ENCODE data around the gene RPL7A.
A peak's percentile ranks its signal among the peaks of the same experiment; 100 is the strongest.
"Not testable (repeated sequence)": the region's sequence is repeated elsewhere in the genome, so short reads cannot be mapped to it uniquely, and the experiment has no call there.

Gene RPL7A

DNA sequence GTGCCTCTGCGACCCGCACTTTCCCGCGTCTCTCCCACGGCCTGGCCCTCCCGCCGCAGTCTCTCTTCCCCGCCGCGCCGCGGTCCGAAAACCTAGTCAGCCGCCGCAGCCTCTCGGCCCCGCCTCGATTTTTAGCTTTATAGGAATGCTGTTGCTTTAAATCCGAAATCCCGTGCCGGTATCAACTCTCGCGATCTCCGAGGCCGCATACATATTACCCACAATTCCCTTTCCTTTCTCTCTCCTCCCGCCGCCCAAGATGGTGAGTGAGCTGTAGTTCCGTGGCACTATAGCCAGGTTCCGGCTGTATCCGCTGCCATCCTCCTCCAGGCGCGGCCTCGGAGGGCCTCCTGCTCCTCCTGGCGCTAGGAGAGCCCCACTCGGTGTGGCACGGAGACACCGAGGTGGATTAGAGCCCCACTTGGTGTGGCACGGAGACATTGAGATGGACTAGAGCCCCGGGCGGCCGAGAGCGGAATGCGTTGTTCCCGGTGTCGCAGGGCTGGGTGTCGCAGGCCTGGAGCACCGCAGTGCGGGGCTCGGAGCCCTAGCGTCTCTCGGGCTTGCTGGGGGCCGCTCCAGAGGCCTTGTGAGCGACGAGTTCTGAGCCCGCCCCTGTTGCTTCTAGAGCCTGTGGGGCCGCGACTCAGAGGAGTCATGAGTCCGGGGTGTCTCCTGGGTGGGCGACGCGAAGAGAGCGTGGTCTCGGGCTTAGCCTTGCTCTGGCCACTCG is at the start of gene RPL7A, which contains the start of gene MED22:
Gene RPL7A (plus strand): TSS at position 234 of the 733 bp plus-strand sequence. CDS start 26 bp downstream, at position 260.
Gene MED22 (minus strand): TSS at position 147 of the 733 bp plus-strand sequence. CDS start 1,469 bp downstream, outside the sequence.
- DNase-seq: peak; percentile 89

DNA sequence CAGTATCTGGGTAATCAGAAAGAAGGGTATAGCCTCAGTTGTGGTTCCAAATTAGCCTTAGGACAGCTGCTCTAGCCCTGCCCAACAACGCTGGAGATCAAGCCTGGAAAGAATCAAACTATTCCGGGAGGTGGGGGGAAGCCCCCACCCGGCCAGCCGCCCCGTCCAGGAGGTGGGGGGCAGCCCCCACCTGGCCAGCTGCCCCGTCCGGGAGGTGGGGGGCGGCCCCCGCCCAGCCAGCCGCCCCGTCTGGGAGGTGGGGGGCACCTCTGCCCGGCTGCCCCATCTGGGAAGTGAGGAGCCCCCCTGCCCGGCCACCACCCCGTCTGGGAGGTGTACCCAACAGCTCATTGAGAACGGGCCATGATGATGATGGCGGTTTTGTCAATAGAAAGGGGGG is 48.0 kb upstream of the RPL7A start:
- DNase-seq: not testable (repeated sequence)

DNA sequence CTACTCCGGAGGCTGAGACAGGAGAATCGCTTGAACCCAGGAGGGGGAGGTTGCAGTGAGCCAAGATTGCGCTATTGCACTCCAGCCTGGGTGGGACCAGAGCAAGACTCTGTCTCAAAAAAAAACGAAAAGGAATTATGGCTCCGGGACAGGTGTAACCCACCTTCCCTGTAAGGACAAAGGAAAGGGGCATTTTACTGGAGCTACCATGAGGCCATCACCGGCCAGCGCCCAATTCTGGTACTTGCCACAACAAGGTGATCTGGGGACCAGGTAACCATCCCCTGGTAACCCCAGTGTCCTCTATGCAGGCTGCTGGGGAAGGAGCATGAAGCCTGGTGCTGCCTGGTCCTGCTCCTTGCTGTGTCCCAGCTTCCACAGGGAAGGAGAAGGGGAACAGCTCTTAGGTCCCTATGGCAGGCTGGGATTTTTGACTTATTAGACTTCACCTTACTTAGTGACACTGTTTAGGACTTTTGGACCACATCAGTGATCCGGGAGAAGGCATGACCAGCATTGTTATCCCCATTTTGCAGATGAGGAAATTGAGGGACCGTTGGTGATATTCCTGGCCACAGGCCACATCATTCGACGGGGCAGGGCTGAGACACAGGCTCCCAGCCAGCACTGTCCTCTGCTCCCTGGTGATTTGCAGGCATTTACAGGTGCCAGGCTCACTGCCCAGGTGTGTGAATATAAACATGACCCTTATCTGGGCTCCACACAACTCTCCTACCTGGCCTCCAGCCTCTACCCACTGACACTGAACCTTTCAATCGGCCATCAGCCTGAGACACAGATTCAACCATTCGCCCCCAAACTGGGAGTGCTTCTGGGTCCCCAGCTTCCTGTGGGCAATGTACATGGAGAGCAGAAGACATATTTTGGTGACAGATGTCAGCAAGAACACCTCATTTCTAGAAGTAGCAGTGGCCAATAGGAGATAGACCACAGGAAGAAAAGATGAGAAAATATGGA is 46.5 kb upstream of the RPL7A start:
- DNase-seq: no peak

DNA sequence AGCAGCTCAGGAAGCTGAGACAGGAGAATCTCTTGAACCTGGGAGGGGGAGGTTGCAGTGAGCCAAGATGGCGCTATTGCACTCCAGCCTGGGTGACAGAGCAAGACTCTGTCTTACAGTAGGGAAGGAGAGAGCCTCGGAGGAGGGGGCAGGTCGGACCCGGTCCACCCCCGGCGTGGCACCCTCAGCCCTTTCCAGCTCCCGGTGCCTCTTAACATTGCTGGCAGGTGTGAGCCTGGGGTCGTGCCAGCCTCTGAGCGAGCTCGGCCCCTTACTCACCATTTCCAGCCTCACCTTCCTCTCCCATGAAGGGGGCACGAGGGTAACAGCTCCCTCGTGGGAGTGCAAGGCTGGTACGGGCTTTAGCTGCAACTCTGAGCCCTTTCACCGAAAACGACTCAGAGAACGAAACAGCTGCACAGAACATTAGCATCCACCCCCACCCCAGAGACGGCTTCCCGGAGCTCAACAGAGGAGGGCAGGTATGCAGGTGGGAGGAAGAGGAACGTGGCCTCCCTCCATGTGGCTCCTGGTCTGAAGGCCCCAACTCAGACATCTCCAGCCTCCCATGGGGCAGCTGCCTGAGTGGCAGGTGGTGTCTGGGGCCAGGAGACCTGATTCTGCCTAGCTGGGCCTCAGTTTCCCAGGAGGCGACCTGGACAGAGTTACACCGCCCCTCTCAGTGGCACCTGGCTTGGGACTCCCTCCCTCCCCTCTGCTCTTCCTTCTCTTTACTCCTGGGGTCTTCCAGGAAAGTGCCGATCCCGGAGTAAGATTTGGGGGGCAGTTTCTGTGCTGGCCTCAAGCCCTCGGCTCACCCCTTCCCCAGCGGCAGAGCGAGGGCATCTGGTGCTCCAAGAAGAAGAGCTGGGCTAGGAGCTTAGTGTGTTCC is 44.5 kb upstream of the RPL7A start:
- no peak for DNase-seq

DNA sequence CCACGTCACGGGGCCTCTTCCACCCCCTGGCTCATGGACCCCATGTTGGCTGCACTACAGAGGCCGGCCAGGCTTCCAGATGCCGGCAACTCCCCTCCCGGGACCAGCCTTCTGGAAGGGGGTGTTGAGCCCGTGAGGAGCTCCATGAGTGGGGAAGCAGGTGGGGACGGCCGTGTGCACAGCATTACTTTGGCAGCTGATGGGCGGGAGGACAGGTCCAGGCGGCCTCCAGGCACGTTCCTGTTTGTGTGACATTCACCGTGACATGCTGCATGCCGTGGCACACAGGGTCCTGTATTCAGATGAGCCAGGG is 43.9 kb upstream of the RPL7A start:
- DNase-seq: no peak

DNA sequence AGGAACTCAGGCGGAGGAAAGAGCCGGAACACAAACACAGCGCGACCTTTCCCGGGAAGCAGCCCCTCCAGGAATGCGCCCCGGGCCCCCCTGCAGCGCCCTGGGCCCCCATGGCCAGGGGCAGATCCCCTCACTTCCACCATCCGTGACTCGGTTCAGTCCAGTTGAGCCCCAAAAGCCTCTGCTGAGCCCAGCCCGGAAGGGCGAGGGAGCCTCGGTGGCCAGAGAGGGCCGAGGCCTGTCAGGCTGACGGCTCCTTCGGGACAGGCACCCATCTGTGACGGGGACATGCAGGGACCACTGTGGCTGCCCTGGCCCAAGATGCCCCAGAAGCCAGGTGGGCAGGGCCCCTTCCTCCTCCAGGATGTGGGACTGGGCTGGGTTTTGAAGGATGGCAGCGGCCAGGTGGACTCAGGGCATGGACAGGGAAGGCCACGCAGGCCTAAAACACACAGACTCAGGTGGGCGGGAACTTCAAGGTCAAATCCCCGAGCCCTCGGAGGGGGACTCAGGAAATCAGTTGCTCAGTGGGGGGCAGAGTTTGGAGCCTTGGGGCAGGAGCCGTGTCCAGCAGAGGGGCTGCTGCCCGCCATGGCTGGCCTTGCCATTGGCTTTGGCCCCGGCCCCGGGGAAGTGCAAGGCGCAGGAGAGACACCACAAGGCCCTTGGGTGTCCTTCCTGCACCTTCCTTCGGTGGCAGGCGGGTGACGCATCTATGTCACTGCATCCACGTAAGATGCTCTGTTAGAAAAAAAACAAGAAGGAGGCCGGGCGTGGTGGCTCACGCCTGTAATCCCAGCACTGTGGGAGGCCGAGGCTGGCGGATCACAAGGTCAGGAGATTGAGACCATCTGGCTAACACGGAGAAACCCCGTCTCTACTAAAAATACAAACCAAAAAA is 43.3 kb upstream of the RPL7A start:
- no peak for DNase-seq

DNA sequence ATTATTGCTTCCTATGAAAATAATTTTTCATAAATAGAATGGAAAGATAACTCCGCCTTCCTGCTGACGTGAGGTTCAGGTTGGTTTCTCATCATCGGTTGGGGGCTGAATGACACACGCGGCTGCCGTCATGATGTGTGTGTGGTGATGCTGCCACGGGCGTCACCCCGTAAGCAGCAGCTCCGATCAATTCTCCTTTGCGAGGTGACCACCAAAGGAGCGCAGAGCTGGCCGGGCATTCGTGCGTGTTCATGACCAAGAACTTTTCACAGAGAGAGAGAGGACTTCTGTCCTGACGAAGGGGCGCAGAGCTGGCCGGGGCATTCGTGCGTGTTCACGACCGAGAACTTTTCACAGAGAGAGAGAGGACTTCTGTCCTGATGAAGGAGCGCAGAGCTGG is 42.3 kb upstream of the RPL7A start:
- no peak for DNase-seq

DNA sequence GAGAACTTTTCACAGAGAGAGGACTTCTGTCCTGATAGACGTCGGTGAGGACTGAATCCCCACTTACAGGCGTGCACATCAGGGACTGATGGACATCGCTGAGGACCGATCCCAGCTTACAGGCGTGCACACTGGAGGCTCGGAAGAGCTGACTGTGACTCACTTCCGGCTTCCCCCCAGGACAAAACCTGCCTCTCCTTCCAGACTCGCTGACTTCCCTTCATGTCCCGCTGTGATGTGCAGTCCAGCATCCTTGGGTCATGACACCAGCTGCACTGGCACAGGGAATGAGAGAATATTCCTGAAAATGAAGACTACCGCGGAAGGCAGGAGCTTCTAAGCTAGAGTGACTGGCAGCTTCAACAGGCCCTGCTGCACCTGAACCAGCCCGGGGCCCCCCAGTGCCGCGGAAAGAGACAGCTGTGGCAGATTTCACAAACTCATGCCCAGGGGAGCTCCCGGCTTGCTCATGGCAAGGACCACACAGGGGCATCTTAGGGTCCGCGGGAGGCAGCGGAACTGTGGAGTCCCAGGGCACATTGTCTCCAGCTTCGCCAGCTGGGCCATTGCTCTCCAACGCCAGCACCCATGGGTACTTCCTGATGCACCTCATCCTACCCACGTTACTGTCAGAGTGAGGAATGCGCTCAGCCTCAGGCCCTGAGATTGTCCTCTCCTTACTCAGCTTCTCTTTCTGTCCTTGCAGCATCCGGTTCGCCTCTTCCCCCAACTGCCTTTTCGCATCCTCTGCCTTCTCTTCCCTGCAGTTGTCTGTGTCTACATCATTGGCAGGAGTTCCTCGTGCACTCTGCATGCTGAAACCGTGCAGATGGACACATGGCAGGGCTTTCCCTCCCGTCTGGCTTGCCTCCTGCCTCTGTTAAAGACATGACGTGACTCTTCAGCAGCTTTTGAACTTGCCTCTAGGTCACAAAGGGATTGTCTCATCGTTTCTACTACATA is 41.5 kb upstream of the RPL7A start:
- DNase-seq: no peak

DNA sequence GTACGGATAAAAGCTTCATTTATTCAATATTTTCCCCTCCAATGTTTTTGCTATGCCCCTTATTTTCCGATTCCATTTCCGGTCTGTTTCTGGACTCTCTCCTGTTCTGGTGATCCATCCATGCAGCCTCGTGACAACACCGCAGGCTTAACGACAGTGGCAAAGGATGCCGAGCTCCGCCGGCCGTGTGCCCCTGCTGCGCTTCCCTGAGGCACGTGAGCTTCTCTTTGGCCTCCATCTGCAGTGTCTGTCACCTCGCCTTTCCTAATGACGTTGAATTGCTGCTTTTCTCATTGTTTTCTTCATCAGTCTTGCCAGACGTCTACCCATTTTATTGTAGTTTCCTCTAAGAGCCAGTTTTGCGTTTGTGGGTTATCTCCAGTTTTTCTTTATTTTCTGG is 40.7 kb upstream of the RPL7A start:
- DNase-seq: no peak

DNA sequence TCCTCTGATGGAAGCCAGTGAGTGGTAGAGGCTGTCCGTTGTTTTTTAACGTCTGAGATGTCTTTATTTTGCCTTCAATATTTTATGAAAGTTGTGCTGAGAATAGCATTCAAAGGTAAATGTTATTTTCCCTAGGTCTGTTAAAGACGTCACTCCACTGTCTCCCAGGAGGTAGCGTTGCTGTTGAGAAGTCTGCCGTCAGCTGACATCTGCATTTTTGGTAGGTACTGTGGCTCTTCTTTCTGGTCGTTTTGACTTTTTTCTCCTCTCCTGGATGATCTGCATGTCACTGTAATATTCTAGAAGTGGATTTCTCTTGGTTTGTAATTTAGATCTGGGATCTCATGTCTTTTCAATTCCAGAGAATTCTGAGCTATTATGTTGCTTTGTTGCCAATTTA is 38.4 kb upstream of the RPL7A start:
- no peak for DNase-seq

DNA sequence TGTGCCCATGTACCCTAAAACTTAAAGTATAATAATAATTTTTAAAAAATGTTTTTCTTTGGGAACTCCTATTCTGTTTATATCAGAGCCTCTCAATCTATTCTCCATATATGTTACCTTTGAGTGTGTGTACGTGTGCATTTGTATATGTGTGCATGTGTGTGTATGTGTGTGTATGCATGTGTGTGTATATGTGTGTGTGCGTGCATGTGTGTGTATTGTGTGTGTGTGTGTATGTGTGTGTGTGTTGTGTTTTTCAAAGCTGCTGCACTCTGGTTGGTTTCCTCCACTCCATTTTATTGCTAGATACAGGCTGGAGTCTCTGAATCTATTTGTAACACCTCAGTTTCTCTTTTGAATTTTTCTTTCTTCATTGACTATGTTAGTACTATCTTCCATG is 32.0 kb upstream of the RPL7A start:
- no peak for DNase-seq

DNA sequence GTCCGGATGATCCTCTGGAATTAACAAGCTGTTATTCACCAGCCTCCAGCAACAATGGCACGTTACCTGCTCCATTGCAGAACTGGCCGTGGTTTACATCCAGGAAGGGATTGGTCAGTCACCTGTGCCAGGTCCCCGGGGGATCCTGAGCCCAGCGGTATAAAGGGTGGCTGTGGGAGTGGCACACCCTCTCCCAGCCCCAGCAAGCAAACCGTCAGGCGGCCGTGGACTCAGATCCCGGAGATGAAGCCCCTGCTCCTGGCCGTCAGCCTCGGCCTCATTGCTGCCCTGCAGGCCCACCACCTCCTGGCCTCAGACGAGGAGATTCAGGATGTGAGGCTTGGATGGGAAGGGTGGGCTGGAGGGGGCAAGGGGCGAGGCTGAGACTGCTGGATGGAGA is 30.5 kb upstream of the RPL7A start:
- not testable (repeated sequence) for DNase-seq

DNA sequence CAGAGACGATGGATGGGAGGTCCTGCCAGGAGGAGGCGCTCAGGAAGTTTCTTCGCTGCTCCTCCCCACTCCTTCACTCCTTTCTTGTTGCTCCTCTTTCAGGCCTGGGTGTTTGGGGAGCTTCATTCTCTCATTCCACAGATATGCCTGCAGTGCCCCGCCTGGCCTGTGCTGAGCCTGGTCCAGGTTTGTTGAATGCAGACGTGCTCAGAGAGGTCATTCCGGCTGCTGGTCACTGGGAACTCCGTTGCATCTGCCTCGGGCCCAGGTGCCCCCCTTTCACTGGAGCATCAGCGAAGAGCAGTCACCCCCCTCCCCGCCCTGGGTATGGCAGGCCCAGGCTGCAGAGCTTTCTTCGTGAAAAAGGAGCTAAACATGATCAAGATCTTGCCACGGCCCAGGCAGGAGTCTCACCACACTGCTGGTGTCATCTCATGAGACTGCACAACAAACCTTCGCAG is 27.6 kb upstream of the RPL7A start:
- DNase-seq: no peak

DNA sequence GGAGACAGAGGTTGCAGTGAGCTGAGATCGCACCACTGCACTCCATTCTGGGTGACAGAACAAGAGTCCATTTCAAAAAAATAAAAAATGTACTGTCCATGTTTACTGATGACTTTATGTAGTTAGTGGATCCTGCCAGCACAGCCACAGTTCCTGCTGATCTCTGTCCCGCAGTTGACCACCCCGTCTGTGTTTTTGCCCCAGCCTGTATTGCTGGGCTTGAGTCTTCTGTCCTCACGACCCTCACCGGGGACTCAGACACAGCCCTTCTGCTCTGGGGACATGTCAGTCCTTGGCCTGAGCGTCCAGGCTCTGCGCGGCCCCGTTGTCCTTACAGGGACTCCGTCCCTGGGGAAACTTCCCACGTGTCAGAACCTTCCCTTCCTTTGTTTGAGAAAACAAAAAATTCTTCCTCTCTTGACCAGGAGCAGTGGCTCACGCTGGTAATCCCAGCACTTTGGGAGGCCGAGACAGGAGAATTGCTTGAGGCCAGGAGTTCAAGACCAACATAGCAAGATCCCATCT is 26.5 kb upstream of the RPL7A start:
- no peak for DNase-seq

DNA sequence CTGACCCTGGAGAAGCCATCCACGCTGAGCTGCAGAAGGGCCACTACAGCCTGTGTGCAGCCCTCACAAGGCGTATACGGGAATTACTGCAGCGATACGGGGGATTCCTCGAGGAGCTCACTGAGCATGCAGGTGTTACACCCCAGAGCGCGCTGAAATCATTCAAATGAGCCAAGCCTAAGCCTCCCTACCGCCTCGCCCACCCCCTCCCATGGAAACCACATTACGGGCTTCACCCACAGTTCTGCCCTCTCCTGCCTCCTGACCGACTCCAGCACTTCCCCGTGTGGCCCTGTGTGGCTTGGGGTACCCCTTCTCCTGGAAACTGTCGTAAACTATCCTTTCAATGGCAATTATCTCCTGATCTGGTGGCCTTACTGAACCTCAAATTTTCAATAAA is 25.3 kb upstream of the RPL7A start:
- no peak for DNase-seq

DNA sequence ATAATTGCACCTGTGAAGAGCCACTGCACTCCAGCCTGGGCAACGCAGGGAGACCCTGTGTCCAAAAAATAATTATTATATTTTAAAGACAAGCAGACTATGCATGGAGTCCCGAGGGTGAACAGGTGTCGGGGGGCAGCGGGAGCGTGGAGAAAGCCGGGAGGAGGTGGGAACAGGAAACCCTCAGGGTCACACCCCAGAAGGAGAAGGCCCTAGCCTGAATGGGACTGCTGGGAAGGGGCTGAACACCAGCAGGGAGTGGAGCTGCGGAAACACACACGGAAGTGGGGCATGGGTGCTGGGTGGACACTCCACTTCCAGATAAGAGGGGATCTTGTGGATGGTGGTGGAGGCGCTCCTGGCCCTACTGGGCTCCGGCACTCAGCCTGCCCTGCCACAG is 24.8 kb upstream of the RPL7A start:
- no peak for DNase-seq

DNA sequence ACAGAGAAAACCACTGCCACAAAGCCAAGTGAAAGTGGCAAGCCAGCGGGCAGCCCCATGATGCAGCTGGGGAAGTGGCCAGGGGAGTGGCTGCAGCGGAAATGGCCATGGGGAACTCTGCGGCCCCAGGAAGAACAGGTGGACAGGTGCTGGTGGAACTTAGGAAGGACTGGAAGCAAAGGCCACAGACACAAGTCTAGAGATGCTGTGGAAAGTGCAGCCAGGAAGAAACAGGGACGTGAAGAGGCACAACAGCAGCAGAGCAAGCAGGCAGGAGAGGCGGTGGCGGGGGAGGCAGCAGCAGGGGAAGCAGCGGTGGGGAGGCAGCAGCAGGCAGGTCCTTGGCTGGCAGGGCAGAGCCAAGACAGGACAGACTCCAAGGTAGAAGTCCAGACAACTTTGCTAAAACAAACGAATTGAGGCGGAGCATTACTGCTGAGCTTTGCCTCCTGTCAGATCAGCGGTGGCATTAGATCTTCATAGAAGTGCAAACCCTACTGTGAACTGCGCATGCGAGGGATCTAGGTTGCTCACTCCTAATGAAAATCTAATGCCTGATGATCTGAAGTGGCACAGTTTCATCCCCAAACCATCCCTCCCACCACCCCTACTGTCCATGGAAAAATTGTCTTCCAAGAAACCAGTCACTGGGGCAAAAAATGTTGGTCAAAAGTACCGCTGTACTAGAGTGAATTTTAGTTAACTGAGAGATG is 23.9 kb upstream of the RPL7A start:
- DNase-seq: no peak

DNA sequence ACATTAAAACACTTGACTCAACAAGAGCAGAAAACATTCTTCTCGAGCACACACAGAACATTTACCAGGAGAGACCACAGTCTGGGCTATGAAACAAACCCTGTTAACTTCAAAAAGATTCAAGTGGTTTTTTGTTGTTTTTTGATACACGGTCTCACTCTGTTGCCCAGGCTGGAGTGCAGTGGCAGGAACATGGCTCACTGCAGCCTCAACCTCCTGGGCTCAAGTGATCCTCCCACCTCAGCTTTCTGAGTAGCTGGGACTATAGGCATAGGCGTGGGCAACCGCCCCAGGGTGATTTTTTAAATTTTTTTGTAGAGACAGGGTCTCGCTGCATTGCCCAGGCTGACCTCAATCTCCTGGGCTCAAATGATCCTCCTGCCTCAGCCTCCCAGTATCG is 21.0 kb upstream of the RPL7A start:
- not testable (repeated sequence) for DNase-seq

DNA sequence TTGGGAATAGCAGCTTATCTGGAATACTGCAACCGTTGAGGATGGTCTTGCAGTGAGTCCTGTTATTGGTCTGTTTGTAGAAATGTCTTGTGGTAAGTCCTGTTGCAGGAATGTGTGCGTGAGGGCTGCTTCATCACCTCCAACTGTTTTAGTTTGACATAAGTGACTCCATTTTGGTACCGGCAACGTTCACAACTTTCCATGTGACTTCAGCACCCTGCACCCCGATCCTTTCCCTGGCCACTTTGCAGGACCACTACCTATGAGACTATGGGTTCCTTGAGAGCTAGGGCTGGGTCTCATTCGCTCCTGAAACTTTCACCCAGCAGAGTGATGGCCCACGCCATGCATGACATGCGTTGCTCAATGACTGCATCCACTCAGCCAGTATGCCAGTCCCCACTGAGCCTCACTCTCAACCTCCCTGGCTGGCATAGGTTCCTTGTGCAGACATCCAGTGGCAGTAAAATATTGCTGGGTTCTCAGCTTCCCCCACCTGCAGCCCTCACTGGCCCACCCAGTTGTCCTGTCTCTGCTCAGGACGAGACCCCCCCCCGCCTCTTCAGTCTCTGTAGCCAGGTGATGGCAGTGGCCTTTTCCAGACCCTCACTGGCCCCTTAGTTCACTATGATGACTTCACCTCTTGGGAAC is 20.1 kb upstream of the RPL7A start:
- DNase-seq: no peak

Measured in DMS 273 treated with DMSO at 0.1 percent for 48 hours (cell line).